ENCODE data around the gene APAF1.
A peak's percentile ranks its signal among the peaks of the same experiment; 100 is the strongest.

Gene APAF1

DNA sequence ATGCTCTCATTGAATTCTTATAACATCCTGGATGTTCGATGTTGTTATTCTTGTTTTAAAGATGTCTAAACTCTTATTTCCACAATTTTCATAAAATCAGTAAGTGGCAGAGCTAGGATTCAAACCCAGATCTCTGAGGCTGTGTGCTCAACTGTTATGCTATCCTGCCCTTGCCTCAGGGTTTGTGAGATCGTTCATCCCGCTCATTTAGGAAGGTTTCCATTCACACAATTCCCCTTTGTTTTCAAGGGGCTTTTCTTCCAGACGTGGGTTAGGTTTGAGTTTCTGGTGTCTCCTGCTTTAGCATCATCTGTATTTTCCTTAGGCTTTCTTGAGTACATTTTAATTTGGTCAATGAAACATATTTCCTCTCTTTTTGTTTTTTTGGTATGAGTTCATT lies 69.3 kb downstream of the APAF1 start:
- TF ChIP-seq, protein P1, sequence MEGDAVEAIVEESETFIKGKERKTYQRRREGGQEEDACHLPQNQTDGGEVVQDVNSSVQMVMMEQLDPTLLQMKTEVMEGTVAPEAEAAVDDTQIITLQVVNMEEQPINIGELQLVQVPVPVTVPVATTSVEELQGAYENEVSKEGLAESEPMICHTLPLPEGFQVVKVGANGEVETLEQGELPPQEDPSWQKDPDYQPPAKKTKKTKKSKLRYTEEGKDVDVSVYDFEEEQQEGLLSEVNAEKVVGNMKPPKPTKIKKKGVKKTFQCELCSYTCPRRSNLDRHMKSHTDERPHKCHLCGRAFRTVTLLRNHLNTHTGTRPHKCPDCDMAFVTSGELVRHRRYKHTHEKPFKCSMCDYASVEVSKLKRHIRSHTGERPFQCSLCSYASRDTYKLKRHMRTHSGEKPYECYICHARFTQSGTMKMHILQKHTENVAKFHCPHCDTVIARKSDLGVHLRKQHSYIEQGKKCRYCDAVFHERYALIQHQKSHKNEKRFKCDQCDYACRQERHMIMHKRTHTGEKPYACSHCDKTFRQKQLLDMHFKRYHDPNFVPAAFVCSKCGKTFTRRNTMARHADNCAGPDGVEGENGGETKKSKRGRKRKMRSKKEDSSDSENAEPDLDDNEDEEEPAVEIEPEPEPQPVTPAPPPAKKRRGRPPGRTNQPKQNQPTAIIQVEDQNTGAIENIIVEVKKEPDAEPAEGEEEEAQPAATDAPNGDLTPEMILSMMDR (conservative IDR thresholded peaks at IDR 0.05; ENCODE audit: low read length): no peak
- DNase-seq (ENCODE audit: low read depth): no peak
- H3K4me3 ChIP-seq (ENCODE audit: low read length): no peak overlapping the region

DNA sequence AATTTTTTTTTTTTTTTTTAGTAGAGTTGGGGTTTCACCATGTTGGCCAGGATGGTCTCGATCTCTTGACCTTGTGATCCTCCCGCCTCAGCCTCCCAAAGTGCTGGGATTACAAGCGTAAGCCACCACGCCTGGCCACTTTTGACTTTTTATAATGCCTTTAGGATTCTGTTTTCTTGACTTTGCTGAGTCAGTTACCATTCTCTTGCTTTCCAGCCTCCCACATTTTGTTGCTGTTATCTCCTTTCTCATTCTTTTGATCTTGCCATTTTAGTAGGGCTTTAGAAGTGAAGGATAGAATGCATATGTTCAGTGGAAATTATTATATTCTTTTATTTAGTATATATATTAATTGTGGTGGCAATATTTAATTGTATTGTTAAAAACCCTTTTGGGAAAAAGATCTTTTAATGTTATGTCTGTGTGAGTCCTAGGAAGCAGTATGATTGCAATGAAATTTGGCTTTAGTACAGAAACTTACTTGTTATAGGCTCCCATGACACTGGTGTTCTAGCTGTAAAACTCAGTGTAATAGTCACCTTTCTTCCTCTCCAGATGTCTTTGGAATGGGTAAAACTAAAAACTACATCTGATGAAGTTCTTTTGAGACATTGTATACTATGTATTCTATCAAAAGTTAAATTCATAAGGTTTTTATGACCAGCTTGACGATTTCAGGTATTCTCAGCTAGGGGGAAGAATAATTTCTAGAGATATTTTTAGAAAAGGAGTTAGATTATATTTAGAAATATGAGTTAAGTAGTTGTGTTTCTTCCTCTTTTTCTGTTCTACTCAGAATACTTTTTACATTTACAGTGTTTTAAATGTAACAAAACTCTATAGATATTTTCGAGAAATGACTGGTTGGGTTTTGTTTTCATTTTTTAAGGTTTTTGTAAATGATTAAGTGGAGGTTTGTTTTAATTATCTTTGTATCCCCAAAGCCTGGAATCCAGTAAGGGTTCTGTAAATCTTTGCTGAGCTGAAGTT lies 74.7 kb downstream of the APAF1 start:
- TF ChIP-seq, protein P1 (conservative IDR thresholded peaks at IDR 0.05; ENCODE audit: low read length): no peak
- no peak for DNase-seq (ENCODE audit: low read depth)

DNA sequence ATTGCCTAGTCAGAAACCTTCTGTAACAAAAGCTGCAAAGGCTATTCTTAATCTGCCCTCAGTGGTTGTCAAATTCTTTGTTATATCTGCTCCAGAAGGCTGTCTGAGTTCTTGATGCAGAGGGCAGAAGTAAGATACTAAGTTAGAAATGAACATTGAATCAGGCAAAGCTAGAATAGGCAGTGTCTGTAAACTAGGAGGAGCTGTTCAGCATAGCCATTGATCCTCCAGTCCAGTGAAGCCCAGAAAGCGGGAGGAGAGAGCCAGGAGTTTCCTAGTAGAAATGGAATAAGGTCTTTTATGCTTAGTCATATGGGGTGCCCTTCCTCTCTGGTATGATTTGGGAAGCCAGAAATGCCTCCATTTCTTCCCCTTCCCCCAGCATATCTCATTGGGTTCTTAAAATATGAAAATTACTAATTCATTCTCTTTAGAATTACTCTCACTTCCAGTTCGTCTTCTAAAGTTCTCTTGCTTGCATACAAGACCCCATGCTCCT lies 76.2 kb downstream of the APAF1 start:
- TF ChIP-seq, protein P1 (conservative IDR thresholded peaks at IDR 0.05; ENCODE audit: low read length): no peak
- DNase-seq (ENCODE audit: low read depth): no peak
- H3K4me3 ChIP-seq (ENCODE audit: low read length): no peak overlapping the region

More for the DNA sequence above, 74.7 kb downstream of the APAF1 start:
- no peak overlapping the region for H3K4me3 ChIP-seq (ENCODE audit: low read length)

DNA sequence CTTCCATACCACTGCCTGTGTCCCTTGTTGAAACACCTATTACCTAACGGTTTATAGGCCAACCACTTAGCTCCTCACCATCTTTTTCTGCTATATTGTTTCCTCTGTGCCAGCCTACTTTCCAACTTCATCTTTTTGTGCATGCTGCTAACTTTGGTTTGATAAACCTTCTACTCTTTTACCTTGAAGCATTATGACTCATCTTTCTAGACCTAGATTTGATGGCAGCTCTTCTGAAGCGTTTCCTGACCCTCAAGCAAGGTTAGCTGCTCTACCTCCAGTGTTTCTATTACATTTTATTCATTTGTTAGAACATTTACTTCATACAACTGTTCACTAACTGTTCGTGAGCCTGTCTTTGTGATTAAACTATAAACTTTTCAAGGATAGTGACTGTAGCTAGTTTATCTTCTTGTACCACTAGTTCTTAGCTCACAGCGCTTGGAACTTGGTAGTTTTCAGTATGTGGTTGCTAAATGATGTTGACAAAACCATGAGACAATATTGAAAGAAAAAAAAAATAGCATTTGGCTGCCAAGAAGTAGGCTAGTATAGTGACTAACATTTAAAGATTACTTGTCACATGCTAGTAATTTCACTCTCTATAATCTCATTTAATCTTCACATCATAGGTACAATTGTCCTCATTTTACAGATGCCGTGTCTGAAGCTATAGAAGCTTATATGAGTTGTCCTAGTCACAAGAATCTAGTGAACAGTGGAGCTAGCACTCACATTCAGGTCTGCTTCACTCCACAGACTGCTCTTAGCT lies 79.5 kb downstream of the APAF1 start:
- no peak overlapping the region for H3K4me3 ChIP-seq (ENCODE audit: low read length)
- DNase-seq (ENCODE audit: low read depth): no peak
- TF ChIP-seq, protein P1 (conservative IDR thresholded peaks at IDR 0.05; ENCODE audit: low read length): no peak

DNA sequence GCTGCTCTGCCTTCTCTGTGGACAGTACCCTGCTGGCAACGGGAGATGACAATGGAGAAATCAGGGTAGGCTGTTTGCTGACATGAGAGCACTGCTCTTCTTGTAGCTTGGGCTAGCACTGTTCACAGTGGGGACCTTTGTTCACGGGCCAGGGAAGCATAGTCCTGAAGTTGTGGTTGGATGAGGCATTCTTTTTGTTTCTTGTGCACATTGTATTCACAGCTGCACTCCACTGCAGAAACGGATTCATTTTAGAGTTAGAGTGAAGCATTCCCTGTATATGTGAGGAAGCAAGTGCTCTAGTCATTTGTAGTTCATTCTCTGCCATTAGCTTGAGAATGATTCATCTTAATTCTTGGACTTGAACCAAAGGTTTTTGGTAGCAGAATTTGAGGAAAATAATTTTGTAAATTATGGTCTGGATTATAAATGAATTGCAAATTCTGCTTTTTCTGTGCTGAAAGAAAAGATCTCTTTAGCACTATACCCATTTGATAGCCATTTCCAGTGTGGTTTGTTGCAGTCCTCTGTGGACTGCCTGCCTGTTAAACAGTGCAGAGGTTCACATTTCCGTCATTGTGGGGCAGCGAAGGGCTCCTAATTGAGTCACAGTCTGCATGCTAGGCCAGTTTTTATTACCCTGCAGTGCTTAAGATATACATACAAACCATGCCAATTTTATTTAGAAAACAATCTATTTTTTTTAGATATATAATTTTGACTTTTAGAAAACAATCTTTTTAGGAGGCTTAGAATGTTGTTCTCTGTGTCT lies 80.6 kb downstream of the APAF1 start:
- peak; percentile 66 for DNase-seq (ENCODE audit: low read depth)
- H3K4me3 ChIP-seq (ENCODE audit: low read length): no peak overlapping the region
- TF ChIP-seq, protein P1 (conservative IDR thresholded peaks at IDR 0.05; ENCODE audit: low read length): peak; percentile 65

DNA sequence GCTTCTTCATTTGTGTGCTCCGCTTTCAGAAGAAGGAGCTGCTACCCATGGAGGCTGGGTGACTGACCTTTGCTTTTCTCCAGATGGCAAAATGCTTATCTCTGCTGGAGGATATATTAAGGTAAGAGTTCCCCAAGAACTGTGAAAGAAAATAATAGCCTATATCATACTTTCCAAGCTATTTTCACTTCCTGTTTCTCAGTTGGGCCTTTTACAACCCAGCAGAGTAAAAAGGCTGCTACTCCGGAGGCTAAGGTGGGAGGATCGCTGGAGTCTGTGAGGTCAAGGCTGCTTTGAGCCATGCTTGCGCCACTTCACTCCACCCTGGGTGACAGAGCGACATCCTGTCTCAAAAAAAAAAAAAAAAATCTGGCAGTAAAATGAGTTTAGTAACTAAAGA lies 82.1 kb downstream of the APAF1 start:
- DNase-seq (ENCODE audit: low read depth): no peak
- TF ChIP-seq, protein P1 (conservative IDR thresholded peaks at IDR 0.05; ENCODE audit: low read length): no peak
- H3K4me3 ChIP-seq (ENCODE audit: low read length): no peak overlapping the region

All from AG10803 (cell line).